Measurements from ENCODE around the gene RPLP2.

The RPLP2 gene

GRCh38 chr11:831118-831864 is 21.5 kb downstream of the RPLP2 start:
- DNase-seq (ENCODE audit: low spot score): no peak
- TF ChIP-seq CTCF (IDR thresholded peaks at IDR 0.05): no peak
- peak overlapping the region; percentile 69 for H3K4me3 ChIP-seq

GRCh38 chr11:831961-832528 is 22.3 kb downstream of the RPLP2 start:
- Histone ChIP-seq H3K27ac (peak overlapping the region; percentile 92 to 99), H3K4me3 (peak overlapping the region; percentile 76)
- DNase-seq (ENCODE audit: low spot score): no peak
- TF ChIP-seq CTCF (IDR thresholded peaks at IDR 0.05): no peak

More at GRCh38 chr11:831118-831864, 21.5 kb downstream of the RPLP2 start:
- H3K27ac ChIP-seq: no peak overlapping the region

GRCh38 chr11:832529-833113 is 22.9 kb downstream of the RPLP2 start, which contains the start of gene CD151:
Gene CD151, plus strand, starts transcription at chr11:832952. Its CDS starts 3,118 bp downstream, at chr11:836070.
- H3K27ac ChIP-seq: peak within 1 kb of the TSS; percentile 92 to 99
- H3K4me3 ChIP-seq: peak within 1 kb of the TSS; percentile 76
- DNase-seq (ENCODE audit: low spot score): no peak
- TF ChIP-seq CTCF (IDR thresholded peaks at IDR 0.05): no peak

GRCh38 chr11:833114-833791 is 23.5 kb downstream of the RPLP2 start:
- DNase-seq (ENCODE audit: low spot score): no peak

GRCh38 chr11:833849-834311 is 24.1 kb downstream of the RPLP2 start:
- DNase-seq (ENCODE audit: low spot score): no peak
- peak overlapping the region; percentile 76 for H3K4me3 ChIP-seq
- no peak for TF ChIP-seq CTCF (IDR thresholded peaks at IDR 0.05)
- H3K27ac ChIP-seq: peak overlapping the region; percentile 92 to 99

More at GRCh38 chr11:833114-833791, 23.5 kb downstream of the RPLP2 start:
- TF ChIP-seq CTCF (IDR thresholded peaks at IDR 0.05): no peak
- H3K27ac ChIP-seq: peak overlapping the region; percentile 92 to 99
- peak overlapping the region; percentile 76 for H3K4me3 ChIP-seq

- Histone ChIP-seq H3K27ac (peak overlapping the region; percentile 92 to 99), H3K4me3 (peak overlapping the region; percentile 76)
- TF ChIP-seq CTCF (IDR thresholded peaks at IDR 0.05): no peak
- DNase-seq (ENCODE audit: low spot score): peak; percentile 94
Observed at GRCh38 chr11:834371-835316, 24.9 kb downstream of the RPLP2 start.

Measured in coronary artery (tissue), 2 donors.